Skin epidermis (tissue), 12 donors: ENCODE results near the gene GPHN.

Experiments used
- H3K27ac ChIP-seq, 21 experiments: fragments of 200-600 bp; sonication (generic) in 11 of 21; one replicate each; pipeline ENCODE4 v1.5.0; 2020; ENCODE audit warnings: mild to moderate bottlenecking in 3 of 21, inconsistent platforms in 2 of 21, moderate library complexity in 2 of 21
- H3K4me3 ChIP-seq, 7 experiments: fragments of 200-600 bp; sonication (generic) in 2 of 7; one replicate each; pipeline ENCODE4 v1.5.0; 2020; ENCODE audit warnings: inconsistent platforms in 2 of 7, mild to moderate bottlenecking in 2 of 7, moderate library complexity in 1 of 7

GPHN gene

DNA sequence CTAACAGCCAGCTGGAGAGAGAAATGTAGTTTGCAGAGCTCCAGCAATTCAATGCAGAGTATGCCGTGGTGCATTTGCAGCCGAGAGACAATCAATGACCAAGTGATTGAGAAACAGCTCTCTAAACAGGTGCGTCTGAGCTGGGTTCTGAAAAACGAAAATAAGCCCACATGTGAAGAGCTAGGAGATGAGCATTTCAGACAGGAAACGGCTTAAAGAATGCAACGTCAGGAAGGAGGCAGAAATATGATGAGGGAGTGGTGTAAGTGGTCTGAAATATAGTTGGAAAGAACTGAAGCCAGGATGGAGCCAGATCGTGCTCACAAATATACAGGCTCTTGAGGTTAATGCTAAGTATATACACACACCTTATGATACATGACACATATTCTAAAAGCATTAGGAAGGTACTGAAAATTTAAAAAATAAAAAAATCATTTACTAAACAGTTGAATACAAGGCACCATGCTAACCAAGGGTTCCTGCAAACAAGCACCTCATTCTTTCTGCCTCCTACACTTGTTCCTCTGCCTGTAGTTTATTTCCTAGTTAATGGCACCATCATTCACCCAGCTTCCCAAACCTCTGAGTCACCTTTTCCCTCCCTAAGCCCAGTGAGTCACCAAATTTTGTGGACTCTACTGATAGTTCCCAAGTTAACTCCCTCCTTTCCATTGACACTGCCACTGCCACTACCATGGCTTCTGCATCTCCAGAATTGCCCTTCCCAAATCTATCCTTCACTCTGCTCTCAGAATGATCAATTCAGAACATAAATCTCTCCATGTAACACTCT, 679.0 kb downstream of the GPHN start:
- Histone ChIP-seq H3K27ac (no peak overlapping the region), H3K4me3 (no peak overlapping the region)

DNA sequence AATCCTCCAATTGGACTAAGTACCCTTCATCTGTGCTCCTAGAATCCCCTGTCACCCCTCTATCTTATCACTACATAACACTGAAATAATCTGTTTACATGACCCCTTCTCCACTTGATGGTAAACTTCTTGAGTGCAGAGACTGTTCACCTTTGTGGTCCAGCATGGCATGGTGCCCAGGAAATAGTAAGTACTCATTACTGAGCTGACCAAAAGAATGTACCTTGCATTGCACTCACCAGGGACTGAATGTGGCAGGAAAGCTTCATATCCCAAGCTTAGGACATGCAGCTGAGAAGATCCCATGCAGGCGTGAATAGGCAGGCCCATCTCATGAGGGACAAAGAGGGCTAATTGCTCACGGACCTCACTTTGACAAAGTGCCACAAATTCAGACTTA, 679.9 kb downstream of the GPHN start:
- no peak overlapping the region for H3K27ac ChIP-seq
- H3K4me3 ChIP-seq = no peak overlapping the region

GRCh38 chr14:67188326-67188725, 680.4 kb downstream of the GPHN start:
- Histone ChIP-seq H3K27ac (no peak overlapping the region), H3K4me3 (no peak overlapping the region)

DNA sequence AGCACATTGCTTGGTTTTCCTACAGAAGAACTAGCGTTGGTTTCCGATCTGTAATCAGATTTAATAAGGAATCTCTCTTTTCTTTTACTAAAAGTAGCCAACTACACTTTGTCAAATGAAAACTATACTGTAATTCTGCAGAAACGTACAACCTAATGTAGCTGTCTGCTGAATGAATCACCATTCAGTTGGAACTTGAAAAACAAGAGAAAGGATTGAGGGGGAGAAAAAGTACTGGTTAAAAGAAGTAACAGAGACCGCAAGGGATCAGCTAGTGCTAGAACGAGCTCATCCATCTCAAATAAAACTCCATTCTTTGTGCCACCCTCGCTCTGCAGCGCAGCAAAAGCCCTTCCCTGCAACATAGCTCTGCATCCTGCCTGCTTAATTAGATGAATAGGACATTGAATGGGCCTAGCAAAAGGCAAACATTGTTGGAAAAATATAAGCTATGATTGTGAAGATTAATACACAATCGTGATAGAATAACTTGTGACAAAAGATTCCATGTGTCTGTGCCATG, 683.9 kb downstream of the GPHN start:
- Histone ChIP-seq H3K27ac (no peak overlapping the region), H3K4me3 (no peak overlapping the region)

- H3K4me3 ChIP-seq = no peak overlapping the region
- no peak overlapping the region for H3K27ac ChIP-seq
Observed at GRCh38 chr14:67192366-67192765, 684.4 kb downstream of the GPHN start.

DNA sequence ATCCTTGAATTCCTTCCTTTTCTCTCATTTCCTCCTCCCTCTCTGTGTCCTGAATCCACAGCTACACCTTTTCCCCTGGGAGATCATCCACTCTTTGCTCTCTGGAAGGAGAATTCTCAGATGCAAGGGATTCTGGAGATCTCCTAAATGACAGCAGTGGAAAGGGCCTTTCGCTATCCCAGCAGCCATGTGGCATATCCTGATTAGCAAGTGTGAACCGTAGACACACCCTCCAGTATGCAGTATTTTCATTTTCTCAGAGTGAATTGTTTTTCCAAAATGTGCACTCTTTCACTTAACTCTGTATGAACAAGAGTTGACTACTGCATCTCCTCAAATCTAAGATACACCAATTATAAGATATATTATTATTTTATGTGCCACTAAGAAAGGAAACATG, 687.3 kb downstream of the GPHN start:
- Histone ChIP-seq H3K27ac (no peak overlapping the region), H3K4me3 (no peak overlapping the region)

DNA sequence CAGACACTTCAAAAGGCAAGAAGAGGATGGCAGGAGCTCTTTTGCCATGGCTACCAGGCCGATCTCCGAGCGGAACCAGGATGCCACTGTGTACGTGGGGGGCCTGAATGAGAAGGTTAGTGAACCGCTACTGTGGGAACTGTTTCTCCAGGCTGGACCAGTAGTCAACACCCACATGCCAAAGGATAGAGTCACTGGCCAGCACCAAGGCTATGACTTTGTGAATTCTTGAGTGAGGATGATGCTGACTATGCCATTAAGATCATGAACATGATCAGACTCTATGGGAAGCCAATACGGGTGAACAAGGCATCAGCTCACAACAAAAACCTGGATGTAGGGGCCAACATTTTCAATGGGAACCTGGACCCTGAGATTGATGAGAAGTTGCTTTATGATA, 691.1 kb downstream of the GPHN start:
- H3K4me3 ChIP-seq = no peak overlapping the region
- H3K27ac ChIP-seq = no peak overlapping the region

- Histone ChIP-seq H3K4me3 (no peak overlapping the region), H3K27ac (no peak overlapping the region)
Observed at GRCh38 chr14:67207810-67208209, 699.9 kb downstream of the GPHN start.

DNA sequence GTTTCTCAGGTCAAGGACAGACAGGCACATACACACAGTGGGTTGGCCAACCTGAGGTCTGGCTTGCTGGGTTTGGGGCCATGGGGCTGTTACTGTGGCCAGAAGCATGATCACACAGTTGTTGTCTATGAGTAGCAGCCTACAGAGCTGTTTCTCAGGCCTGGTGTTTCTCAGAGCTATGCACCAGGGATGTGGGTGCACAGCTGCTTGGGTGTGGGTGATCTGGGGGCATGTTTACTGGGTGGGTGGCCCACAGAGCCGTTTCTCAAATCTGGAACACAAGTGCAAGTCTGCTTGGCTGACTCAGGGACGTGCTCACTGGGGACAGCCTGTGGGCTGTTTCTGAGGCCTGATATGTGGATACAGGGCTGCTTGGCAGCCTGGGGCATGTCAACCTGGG, 710.2 kb downstream of the GPHN start:
- Histone ChIP-seq H3K27ac (no peak overlapping the region), H3K4me3 (no peak overlapping the region)

- Histone ChIP-seq H3K27ac (no peak overlapping the region), H3K4me3 (no peak overlapping the region)
Observed at GRCh38 chr14:67221248-67221981, 713.5 kb downstream of the GPHN start.

DNA sequence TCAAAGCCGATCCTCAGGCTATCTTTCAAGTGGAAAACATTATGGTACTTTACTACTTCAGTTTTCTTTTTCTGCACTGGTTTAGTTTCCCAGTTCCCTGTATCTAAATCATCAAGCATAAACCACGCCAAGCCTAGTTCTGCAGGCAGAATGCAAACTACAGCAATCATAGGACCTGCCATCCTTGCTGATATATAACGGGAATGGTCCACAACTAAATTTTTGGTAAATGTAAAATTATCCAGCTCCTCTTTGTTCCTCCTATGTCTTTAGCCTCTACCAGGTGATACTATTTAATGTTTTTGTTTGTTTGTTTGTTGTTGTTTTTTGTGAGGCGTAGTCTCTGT, 714.0 kb downstream of the GPHN start:
- Histone ChIP-seq H3K27ac (no peak overlapping the region), H3K4me3 (no peak overlapping the region)

DNA sequence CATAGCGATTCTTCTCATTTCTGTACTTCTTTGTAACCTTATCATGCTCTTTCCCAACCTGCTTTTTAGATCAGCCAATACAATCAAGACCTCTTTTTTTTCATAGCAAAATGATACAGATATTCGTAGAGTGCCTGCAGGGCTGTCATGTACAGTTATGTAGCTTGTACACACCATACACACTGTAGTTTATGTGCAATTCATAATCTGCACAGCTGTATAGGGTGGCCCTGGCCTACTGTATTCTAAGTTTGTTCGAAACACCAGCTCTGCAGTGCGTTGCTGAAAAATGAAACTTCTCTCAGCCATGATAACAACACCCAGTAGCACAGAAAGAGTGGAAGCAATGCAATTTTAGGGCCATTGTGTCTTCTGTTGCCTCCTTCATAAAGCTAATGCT, 717.6 kb downstream of the GPHN start:
- H3K27ac ChIP-seq = no peak overlapping the region
- no peak overlapping the region for H3K4me3 ChIP-seq

DNA sequence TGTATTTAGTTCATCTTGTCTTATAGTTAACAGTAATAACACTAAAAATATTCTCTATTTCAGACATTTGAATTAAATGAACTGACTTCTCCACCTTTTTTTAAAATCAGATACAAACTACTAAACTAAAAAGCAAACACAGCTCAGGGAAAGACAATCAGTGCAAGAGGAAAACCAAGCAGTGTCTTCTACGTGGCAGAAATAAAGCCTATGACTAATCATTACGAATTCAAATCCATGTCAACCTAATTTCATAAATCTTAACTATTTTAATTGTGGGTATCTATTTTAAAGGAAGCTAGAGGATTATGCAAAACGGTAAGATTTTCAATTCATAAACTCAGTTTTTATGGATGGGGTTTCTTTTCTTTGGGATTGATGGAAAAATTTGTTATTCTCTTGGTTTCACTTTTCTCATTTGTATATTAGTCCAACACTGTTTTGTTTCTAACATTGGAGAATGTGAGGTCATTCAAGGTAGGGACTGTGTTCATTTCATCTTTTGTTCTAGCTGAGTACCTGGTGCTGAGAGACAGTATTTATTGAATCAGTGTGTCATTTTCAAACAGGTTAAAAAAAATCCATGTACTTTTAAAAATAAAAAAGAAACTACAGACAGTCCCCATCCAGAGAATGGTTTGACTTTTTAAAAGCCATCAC, 720.5 kb downstream of the GPHN start:
- Histone ChIP-seq H3K4me3 (no peak overlapping the region), H3K27ac (no peak overlapping the region)
